HEK293 (cell line): ENCODE data around the gene SAMD11.
A peak's percentile ranks its signal among the peaks of the same experiment; 100 is the strongest.

Experiments
- BCL11A ChIP-seq: fragments of 450-650 bp; formaldehyde crosslinking; IDR thresholded peaks from 2 replicates; pipeline ENCODE4 v1.5.1; 2016; ENCODE audit warnings: low read depth, missing biosample characterization, missing genetic modification characterization
- KLF17 ChIP-seq: fragments of 450-650 bp; formaldehyde crosslinking; IDR thresholded peaks from 2 replicates; pipeline ENCODE4 v1.5.1; 2016; ENCODE audit warnings: missing biosample characterization, missing genetic modification characterization
- KLF7 ChIP-seq: fragments of 450-650 bp; formaldehyde crosslinking; IDR thresholded peaks from 2 replicates; pipeline ENCODE4 v1.5.1; 2016; ENCODE audit warnings: missing biosample characterization, missing genetic modification characterization, borderline replicate concordance
- OVOL3 ChIP-seq: fragments of 450-650 bp; formaldehyde crosslinking; IDR thresholded peaks from 2 replicates; pipeline ENCODE4 v1.5.1; 2016; ENCODE audit warnings: missing biosample characterization, missing genetic modification characterization
- PRDM4 ChIP-seq: fragments of 450-650 bp; formaldehyde crosslinking; IDR thresholded peaks from 2 replicates; pipeline ENCODE4 v1.5.1; 2017; ENCODE audit warnings: missing biosample characterization, missing genetic modification characterization
- WT1 ChIP-seq: fragments of 450-650 bp; formaldehyde crosslinking; IDR thresholded peaks from 2 replicates; pipeline ENCODE4 v1.5.1; 2016; ENCODE audit warnings: missing biosample characterization, missing genetic modification characterization
- ZBTB21 ChIP-seq: fragments of 450-650 bp; formaldehyde crosslinking; IDR thresholded peaks from 2 replicates; pipeline ENCODE4 v1.5.1; 2017; ENCODE audit warnings: missing biosample characterization, missing genetic modification characterization
- ZBTB6 ChIP-seq: fragments of 450-650 bp; formaldehyde crosslinking; IDR thresholded peaks from 2 replicates; pipeline ENCODE4 v1.5.1; 2017; ENCODE audit warnings: missing biosample characterization, missing genetic modification characterization
- ZBTB8A ChIP-seq: fragments of 450-650 bp; formaldehyde crosslinking; IDR thresholded peaks from 2 replicates; pipeline ENCODE4 v1.5.1; 2016; ENCODE audit warnings: missing biosample characterization, missing genetic modification characterization
- ZEB2 ChIP-seq: fragments of 450-650 bp; formaldehyde crosslinking; IDR thresholded peaks from 2 replicates; pipeline ENCODE4 v1.5.1; 2016; ENCODE audit warnings: missing biosample characterization, missing genetic modification characterization
- ZNF133 ChIP-seq: fragments of 450-650 bp; formaldehyde crosslinking; IDR thresholded peaks from 2 replicates; pipeline ENCODE4 v1.5.1; 2016; ENCODE audit warnings: missing biosample characterization, missing genetic modification characterization
- ZNF157 ChIP-seq: fragments of 450-650 bp; formaldehyde crosslinking; IDR thresholded peaks from 2 replicates; pipeline ENCODE4 v1.5.1; 2016; ENCODE audit warnings: missing biosample characterization, missing genetic modification characterization
- ZNF311 ChIP-seq: fragments of 450-650 bp; formaldehyde crosslinking; IDR thresholded peaks from 2 replicates; pipeline ENCODE4 v1.5.1; 2017; ENCODE audit warnings: missing biosample characterization, missing genetic modification characterization, borderline replicate concordance
- ZNF391 ChIP-seq: fragments of 450-650 bp; formaldehyde crosslinking; IDR thresholded peaks from 2 replicates; pipeline ENCODE4 v1.5.1; 2016; ENCODE audit warnings: low read depth, missing biosample characterization, missing genetic modification characterization, borderline replicate concordance
- ZNF423 ChIP-seq: fragments of 450-650 bp; formaldehyde crosslinking; IDR thresholded peaks from 2 replicates; pipeline ENCODE4 v1.5.1; 2016; ENCODE audit warnings: missing biosample characterization, missing genetic modification characterization
- ZNF501 ChIP-seq: fragments of 450-650 bp; formaldehyde crosslinking; IDR thresholded peaks from 2 replicates; pipeline ENCODE4 v1.5.1; 2016; ENCODE audit warnings: missing biosample characterization, missing genetic modification characterization
- ZNF529 ChIP-seq: fragments of 450-650 bp; formaldehyde crosslinking; IDR thresholded peaks from 2 replicates; pipeline ENCODE4 v1.5.1; 2017; ENCODE audit warnings: missing genetic modification characterization, missing biosample characterization; ENCODE audit not compliant: insufficient replicate concordance
- ZNF629 ChIP-seq: fragments of 450-650 bp; formaldehyde crosslinking; IDR thresholded peaks from 2 replicates; pipeline ENCODE4 v1.5.1; 2017; ENCODE audit warnings: missing biosample characterization, missing genetic modification characterization
- ZNF76 ChIP-seq: fragments of 450-650 bp; formaldehyde crosslinking; IDR thresholded peaks from 2 replicates; pipeline ENCODE4; 2016; ENCODE audit warnings: low read depth, missing biosample characterization, missing genetic modification characterization, borderline replicate concordance
- ZNF791 ChIP-seq: fragments of 450-650 bp; formaldehyde crosslinking; IDR thresholded peaks from 2 replicates; pipeline ENCODE4 v1.5.1; 2016; ENCODE audit warnings: missing biosample characterization, missing genetic modification characterization
- ZXDB ChIP-seq: fragments of 450-650 bp; formaldehyde crosslinking; IDR thresholded peaks from 2 replicates; pipeline ENCODE4 v1.5.1; 2016; ENCODE audit warnings: missing biosample characterization, missing genetic modification characterization
- TF ChIP-seq, protein P1 (sequence below): fragments of 450-650 bp; formaldehyde crosslinking; IDR thresholded peaks from 2 replicates; pipeline ENCODE4; 2016; ENCODE audit warnings: missing biosample characterization, missing genetic modification characterization
- TF ChIP-seq, protein P2 (sequence below): fragments of 450-650 bp; formaldehyde crosslinking; IDR thresholded peaks from 2 replicates; pipeline ENCODE4 v1.5.1; 2016; ENCODE audit warnings: missing biosample characterization, missing genetic modification characterization, low read depth
- TF ChIP-seq, protein P3 (sequence below): fragments of 450-650 bp; formaldehyde crosslinking; IDR thresholded peaks from 2 replicates; pipeline ENCODE4 v1.5.1; 2017; ENCODE audit warnings: missing biosample characterization, missing genetic modification characterization
- TF ChIP-seq, protein P4 (sequence below): fragments of 450-650 bp; formaldehyde crosslinking; IDR thresholded peaks from 2 replicates; pipeline ENCODE4 v1.5.1; 2016; ENCODE audit warnings: missing biosample characterization, missing genetic modification characterization
- TF ChIP-seq, protein P5 (sequence below): fragments of 450-650 bp; formaldehyde crosslinking; IDR thresholded peaks from 2 replicates; pipeline ENCODE4 v1.5.1; 2017; ENCODE audit warnings: missing biosample characterization, missing genetic modification characterization

The SAMD11 gene

DNA sequence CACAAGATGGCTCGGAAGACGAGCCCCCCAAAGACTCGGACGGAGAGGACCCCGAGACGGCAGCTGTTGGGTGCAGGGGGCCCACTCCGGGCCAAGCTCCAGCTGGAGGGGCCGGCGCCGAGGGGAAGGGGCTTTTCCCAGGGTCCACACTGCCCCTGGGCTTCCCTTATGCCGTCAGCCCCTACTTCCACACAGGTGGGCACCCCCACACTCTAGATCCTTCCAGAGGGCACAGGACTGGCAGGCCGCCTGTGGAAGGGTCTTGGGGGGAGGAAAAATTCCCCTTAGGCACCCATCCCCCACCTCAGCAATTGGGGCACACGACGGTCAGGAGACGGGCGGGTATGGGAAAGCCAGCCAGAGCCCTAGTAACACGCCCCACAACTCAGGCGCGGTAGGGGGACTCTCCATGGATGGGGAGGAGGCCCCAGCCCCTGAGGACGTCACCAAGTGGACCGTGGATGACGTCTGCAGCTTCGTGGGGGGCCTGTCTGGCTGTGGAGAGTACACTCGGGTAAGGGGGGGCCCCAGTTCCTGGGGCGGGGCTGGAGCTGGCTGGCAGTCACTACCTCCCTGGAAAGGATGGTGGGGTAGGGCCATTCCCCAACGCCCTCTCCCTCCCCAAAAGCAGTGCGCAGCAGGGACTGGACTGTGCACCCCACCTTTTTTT, 19.3 kb downstream of the SAMD11 start (continued):
- TF ChIP-seq ZEB2 (tag by site-specific recombination) (peak; percentile 93), ZNF76 (tag by site-specific recombination) (peak; percentile 51; the same call in 1 of the 2 replicates), ZNF791 (tag by site-specific recombination) (no peak), ZNF157 (tag by site-specific recombination) (no peak), KLF7 (peak; percentile 90), ZBTB21 (tag by site-specific recombination) (peak; percentile 98), PRDM4 (tag by site-specific recombination) (peak; percentile 72; the same call in 1 of the 2 replicates), ZBTB8A (tag by site-specific recombination) (peak; percentile 97), KLF17 (tag by site-specific recombination) (peak; percentile 95), ZNF311 (tag by site-specific recombination) (no peak), OVOL3 (no peak), ZNF501 (tag by site-specific recombination) (peak; percentile 73), ZNF391 (tag by site-specific recombination) (no peak), ZNF629 (tag by site-specific recombination) (peak; percentile 100), ZNF529 (tag by site-specific recombination) (no peak), ZNF423 (tag by site-specific recombination) (peak; percentile 31; the same call in 1 of the 2 replicates), WT1 (tag by site-specific recombination) (peak; percentile 97), BCL11A (tag by site-specific recombination) (peak; percentile 100), ZNF133 (tag by site-specific recombination) (no peak), ZXDB (peak; percentile 88), ZBTB6 (tag by site-specific recombination) (no peak; the same call in 1 of the 2 replicates)
- TF ChIP-seq, protein P1, sequence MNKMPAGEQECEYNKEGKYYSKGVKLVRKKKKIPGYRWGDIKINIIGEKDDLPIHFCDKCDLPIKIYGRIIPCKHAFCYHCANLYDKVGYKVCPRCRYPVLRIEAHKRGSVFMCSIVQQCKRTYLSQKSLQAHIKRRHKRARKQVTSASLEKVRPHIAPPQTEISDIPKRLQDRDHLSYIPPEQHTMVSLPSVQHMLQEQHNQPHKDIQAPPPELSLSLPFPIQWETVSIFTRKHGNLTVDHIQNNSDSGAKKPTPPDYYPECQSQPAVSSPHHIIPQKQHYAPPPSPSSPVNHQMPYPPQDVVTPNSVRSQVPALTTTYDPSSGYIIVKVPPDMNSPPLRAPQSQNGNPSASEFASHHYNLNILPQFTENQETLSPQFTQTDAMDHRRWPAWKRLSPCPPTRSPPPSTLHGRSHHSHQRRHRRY (tag by site-specific recombination): no peak
- TF ChIP-seq, protein P2, sequence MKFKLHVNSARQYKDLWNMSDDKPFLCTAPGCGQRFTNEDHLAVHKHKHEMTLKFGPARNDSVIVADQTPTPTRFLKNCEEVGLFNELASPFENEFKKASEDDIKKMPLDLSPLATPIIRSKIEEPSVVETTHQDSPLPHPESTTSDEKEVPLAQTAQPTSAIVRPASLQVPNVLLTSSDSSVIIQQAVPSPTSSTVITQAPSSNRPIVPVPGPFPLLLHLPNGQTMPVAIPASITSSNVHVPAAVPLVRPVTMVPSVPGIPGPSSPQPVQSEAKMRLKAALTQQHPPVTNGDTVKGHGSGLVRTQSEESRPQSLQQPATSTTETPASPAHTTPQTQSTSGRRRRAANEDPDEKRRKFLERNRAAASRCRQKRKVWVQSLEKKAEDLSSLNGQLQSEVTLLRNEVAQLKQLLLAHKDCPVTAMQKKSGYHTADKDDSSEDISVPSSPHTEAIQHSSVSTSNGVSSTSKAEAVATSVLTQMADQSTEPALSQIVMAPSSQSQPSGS: peak; percentile 93
- TF ChIP-seq, protein P3, sequence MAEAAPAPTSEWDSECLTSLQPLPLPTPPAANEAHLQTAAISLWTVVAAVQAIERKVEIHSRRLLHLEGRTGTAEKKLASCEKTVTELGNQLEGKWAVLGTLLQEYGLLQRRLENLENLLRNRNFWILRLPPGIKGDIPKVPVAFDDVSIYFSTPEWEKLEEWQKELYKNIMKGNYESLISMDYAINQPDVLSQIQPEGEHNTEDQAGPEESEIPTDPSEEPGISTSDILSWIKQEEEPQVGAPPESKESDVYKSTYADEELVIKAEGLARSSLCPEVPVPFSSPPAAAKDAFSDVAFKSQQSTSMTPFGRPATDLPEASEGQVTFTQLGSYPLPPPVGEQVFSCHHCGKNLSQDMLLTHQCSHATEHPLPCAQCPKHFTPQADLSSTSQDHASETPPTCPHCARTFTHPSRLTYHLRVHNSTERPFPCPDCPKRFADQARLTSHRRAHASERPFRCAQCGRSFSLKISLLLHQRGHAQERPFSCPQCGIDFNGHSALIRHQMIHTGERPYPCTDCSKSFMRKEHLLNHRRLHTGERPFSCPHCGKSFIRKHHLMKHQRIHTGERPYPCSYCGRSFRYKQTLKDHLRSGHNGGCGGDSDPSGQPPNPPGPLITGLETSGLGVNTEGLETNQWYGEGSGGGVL (tag by site-specific recombination): peak; percentile 93
- TF ChIP-seq, protein P4, sequence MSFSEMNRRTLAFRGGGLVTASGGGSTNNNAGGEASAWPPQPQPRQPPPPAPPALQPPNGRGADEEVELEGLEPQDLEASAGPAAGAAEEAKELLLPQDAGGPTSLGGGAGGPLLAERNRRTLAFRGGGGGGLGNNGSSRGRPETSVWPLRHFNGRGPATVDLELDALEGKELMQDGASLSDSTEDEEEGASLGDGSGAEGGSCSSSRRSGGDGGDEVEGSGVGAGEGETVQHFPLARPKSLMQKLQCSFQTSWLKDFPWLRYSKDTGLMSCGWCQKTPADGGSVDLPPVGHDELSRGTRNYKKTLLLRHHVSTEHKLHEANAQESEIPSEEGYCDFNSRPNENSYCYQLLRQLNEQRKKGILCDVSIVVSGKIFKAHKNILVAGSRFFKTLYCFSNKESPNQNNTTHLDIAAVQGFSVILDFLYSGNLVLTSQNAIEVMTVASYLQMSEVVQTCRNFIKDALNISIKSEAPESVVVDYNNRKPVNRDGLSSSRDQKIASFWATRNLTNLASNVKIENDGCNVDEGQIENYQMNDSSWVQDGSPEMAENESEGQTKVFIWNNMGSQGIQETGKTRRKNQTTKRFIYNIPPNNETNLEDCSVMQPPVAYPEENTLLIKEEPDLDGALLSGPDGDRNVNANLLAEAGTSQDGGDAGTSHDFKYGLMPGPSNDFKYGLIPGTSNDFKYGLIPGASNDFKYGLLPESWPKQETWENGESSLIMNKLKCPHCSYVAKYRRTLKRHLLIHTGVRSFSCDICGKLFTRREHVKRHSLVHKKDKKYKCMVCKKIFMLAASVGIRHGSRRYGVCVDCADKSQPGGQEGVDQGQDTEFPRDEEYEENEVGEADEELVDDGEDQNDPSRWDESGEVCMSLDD: peak; percentile 89; the same call in 1 of the 2 replicates
- TF ChIP-seq, protein P5, sequence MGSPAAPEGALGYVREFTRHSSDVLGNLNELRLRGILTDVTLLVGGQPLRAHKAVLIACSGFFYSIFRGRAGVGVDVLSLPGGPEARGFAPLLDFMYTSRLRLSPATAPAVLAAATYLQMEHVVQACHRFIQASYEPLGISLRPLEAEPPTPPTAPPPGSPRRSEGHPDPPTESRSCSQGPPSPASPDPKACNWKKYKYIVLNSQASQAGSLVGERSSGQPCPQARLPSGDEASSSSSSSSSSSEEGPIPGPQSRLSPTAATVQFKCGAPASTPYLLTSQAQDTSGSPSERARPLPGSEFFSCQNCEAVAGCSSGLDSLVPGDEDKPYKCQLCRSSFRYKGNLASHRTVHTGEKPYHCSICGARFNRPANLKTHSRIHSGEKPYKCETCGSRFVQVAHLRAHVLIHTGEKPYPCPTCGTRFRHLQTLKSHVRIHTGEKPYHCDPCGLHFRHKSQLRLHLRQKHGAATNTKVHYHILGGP (tag by site-specific recombination): no peak
